NT2/D1 (cell line): ENCODE measurements around the gene IL20.

ENCODE experiments used
- YY1 ChIP-seq: IDR thresholded peaks from 2 replicates; pipeline ENCODE4 v1.6.1; 2011; ENCODE audit not compliant: insufficient read length, insufficient read depth
- ZNF274 ChIP-seq: IDR thresholded peaks from 2 replicates; pipeline ENCODE4 v1.6.1; 2011; ENCODE audit warnings: mild to moderate bottlenecking, low read depth, low read length

DNA sequence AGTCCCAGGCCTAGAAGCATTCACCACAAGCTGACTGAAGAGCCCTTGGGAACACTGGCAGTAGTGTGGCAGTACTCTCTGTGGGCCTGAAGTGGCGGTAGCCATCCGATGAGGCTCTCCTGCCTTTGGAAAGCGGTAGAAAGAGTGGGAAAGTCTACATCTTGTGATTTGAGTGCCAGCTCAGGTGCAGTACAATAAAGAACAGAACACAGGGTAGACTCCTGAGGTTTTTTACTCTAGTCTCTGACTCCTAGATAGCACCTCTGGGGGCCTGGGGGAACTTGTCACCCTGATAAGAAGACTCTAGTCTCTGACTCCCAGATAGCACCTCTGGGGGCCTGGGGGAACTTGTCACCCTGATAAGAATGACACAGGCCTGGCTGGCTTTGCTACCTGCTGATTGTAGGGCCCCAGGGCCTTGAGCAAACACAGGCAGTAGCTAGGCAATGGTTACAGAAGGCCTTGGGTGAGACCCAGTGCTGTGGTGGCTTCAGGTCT, 18.0 kb upstream of the IL20 start:
- no peak for TF ChIP-seq YY1
- no peak for TF ChIP-seq ZNF274
